Stimulated activated CD8-positive, alpha-beta memory T cell treated with anti-CD3 and anti-CD28 coated beads, Interleukin-2, amount 100 ng/mL, for 1 hour (primary cell): ENCODE results near the gene TXN.
"Not testable (repeated sequence)": the region's sequence is repeated elsewhere in the genome, so short reads cannot be mapped to it uniquely, and the experiment has no call there.

Experiments used
- DNase-seq, 2 donors: peaks; one replicate each; pipeline ENCODE4 v3.0.0-alpha.2; 2020; ENCODE audit warnings: low read depth in 2 of 2

TXN gene

GRCh38 chr9:110213413-110214044 is 42.8 kb downstream of the TXN start:
- DNase-seq = no peak

- no peak for DNase-seq
These were observed 48.3 kb downstream of the TXN start, which contains the start of gene C9orf152 for GRCh38 chr9:110208031-110208430. Gene C9orf152 (minus strand): TSS chr9:110208159. CDS start chr9:110207579, 580 bp downstream.

GRCh38 chr9:110207071-110207641 is 49.2 kb downstream of the TXN start:
- no peak for DNase-seq

- no peak for DNase-seq
These were observed 49.9 kb downstream of the TXN start for GRCh38 chr9:110206389-110206788.

- DNase-seq = not testable (repeated sequence)
These were observed 50.7 kb downstream of the TXN start for GRCh38 chr9:110205612-110206011.

- no peak for DNase-seq
These were observed 54.1 kb downstream of the TXN start for GRCh38 chr9:110202232-110202631.

- no peak for DNase-seq
These were observed 56.7 kb downstream of the TXN start for GRCh38 chr9:110199643-110200042.

- DNase-seq = no peak
These were observed 58.0 kb downstream of the TXN start for GRCh38 chr9:110198357-110198756.

GRCh38 chr9:110197330-110198187 is 58.7 kb downstream of the TXN start:
- DNase-seq = no peak

GRCh38 chr9:110196084-110196499 is 60.2 kb downstream of the TXN start:
- DNase-seq = not testable (repeated sequence)
